GM23338 (cell line): ENCODE data around the gene L3MBTL2. TPM values are rescaled to one million over a fixed set of nuclear protein-coding genes. Genes with fewer than 3 reads are reported as not detected.
A peak's percentile ranks its signal among the peaks of the same experiment; 100 is the strongest.

Experiments
- ATAC-seq: fragments of 200-7000 bp; cut with Tn5 transposase; 3 replicates; pipeline ENCODE4 v1.9.1; 2020
- DNase-seq: peaks from one replicate; pipeline ENCODE4 v3.0.0-alpha.2; 2015; ENCODE audit warnings: low spot score
- H2AFZ ChIP-seq: fragments of 200-600 bp; sonication (generic); 2 replicates; pipeline ENCODE4 v1.8.0; 2016; ENCODE audit warnings: antibody characterized with exemption, mild to moderate bottlenecking, moderate library complexity
- H3F3A ChIP-seq: fragments of 200-600 bp; sonication (generic); replicated peaks from 2 replicates; pipeline ENCODE4 v1.8.0; 2017; ENCODE audit warnings: antibody characterized with exemption, mixed run types, low read depth
- H3K27ac ChIP-seq: fragments of 200-600 bp; sonication (generic); 2 replicates; pipeline ENCODE4 v1.6.1; 2016; ENCODE audit warnings: low read depth
- H3K27me3 ChIP-seq: fragments of 200-600 bp; sonication (generic); 2 replicates; pipeline ENCODE4 v1.8.0; 2016; ENCODE audit warnings: mild to moderate bottlenecking, mixed run types, moderate library complexity; ENCODE audit not compliant: insufficient read depth
- H3K36me3 ChIP-seq: fragments of 200-600 bp; sonication (generic); 2 replicates; pipeline ENCODE4 v1.8.0; 2016; ENCODE audit warnings: mild to moderate bottlenecking; ENCODE audit not compliant: insufficient read depth
- H3K4me1 ChIP-seq: fragments of 200-600 bp; sonication (generic); 2 replicates; pipeline ENCODE4 v1.8.0; 2016; ENCODE audit warnings: mild to moderate bottlenecking, moderate library complexity; ENCODE audit not compliant: insufficient read depth
- H3K4me2 ChIP-seq: fragments of 200-600 bp; sonication (generic); 2 replicates; pipeline ENCODE4 v1.7.1; 2017; ENCODE audit warnings: mixed run types
- H3K4me3 ChIP-seq: fragments of 200-600 bp; sonication (generic); 2 replicates; pipeline ENCODE4 v1.6.1; 2016; ENCODE audit warnings: mixed run types
- H3K79me2 ChIP-seq: fragments of 200-600 bp; sonication (generic); replicated peaks from 2 replicates; pipeline ENCODE4 v1.8.0; 2017; ENCODE audit warnings: mild to moderate bottlenecking; ENCODE audit not compliant: insufficient read depth
- H3K9me2 ChIP-seq: fragments of 200-600 bp; sonication (generic); 2 replicates; pipeline ENCODE4 v1.8.0; 2017; ENCODE audit not compliant: insufficient read depth
- H4K20me1 ChIP-seq: fragments of 200-600 bp; sonication (generic); replicated peaks from 2 replicates; pipeline ENCODE4 v1.8.0; 2017; ENCODE audit warnings: mild to moderate bottlenecking; ENCODE audit not compliant: insufficient read depth
- H3K27ac Mint-ChIP-seq: 2 replicates; pipeline ENCODE4 v1.8.0; 2020; ENCODE audit warnings: inconsistent platforms, mild to moderate bottlenecking, moderate library complexity, mixed read lengths
- H3K27me3 Mint-ChIP-seq: 3 replicates; pipeline ENCODE4 v1.8.0; 2022; ENCODE audit warnings: low read depth, mild to moderate bottlenecking, moderate library complexity, mixed read lengths, inconsistent platforms; ENCODE audit not compliant: insufficient read depth, poor library complexity
- H3K36me3 Mint-ChIP-seq: 3 replicates; pipeline ENCODE4 v1.8.0; 2021; ENCODE audit warnings: low read depth, mild to moderate bottlenecking, inconsistent platforms, moderate library complexity, mixed read lengths
- H3K4me1 Mint-ChIP-seq: 3 replicates; pipeline ENCODE4 v1.8.0; 2020; ENCODE audit warnings: mild to moderate bottlenecking, inconsistent platforms, mixed read lengths
- H3K4me3 Mint-ChIP-seq: 3 replicates; pipeline ENCODE4 v1.8.0; 2021; ENCODE audit warnings: moderate library complexity, mild to moderate bottlenecking, inconsistent platforms, mixed read lengths
- H3K9me3 Mint-ChIP-seq: 3 replicates; pipeline ENCODE4 v1.8.0; 2020; ENCODE audit warnings: moderate library complexity, mild to moderate bottlenecking, inconsistent platforms, mixed read lengths
- EZH2phosphoT487 ChIP-seq: fragments of 200-600 bp; sonication (generic); IDR thresholded peaks from one replicate; pipeline ENCODE4 v1.8.1; 2018; ENCODE audit warnings: antibody characterized with exemption; ENCODE audit not compliant: unreplicated experiment
- JUNB ChIP-seq: IDR thresholded peaks from one replicate; pipeline ENCODE4 v1.6.1; 2016; ENCODE audit warnings: antibody characterized with exemption; ENCODE audit not compliant: unreplicated experiment
- POLR2AphosphoS5 ChIP-seq: IDR thresholded peaks from 2 replicates; pipeline ENCODE4 v1.6.1; 2016; ENCODE audit warnings: antibody characterized with exemption, low read depth
- ZNF114 ChIP-seq: fragments of 250-450 bp; sonication (Bioruptor Pico); IDR thresholded peaks from 2 replicates; pipeline ENCODE4 v1.5.0; 2020; ENCODE audit warnings: mild to moderate bottlenecking, moderate library complexity
- polyA plus RNA-seq: library from polyadenylated mRNA; unstranded; fragments of >200 nt; fragmentation: Nextera tagmentation; extraction: Ambion mirVana; gene quantifications from 2 replicates; pipeline ENCODE4 v1.2.1, GENCODE V29; 2016
- total RNA-seq: library from RNA; depleted of rRNA; stranded (reverse); fragments of >200 nt; shearing (Covaris generic); gene quantifications from 2 replicates; pipeline ENCODE4 v1.2.3, GENCODE V29; 2014
- TF ChIP-seq, protein P1 (sequence below): fragments of 250-450 bp; sonication (Bioruptor Pico); IDR thresholded peaks from 2 replicates; pipeline ENCODE4 v1.5.0; 2020; ENCODE audit warnings: mild to moderate bottlenecking, moderate library complexity
- TF ChIP-seq, protein P2 (sequence below): IDR thresholded peaks from one replicate; pipeline ENCODE4 v1.6.1; 2018; ENCODE audit warnings: antibody characterized with exemption; ENCODE audit not compliant: unreplicated experiment

L3MBTL2 gene
- total and polyA plus RNA-seq, 2 experiments from 2014 or later = 13.9 to 27.1 TPM

DNA sequence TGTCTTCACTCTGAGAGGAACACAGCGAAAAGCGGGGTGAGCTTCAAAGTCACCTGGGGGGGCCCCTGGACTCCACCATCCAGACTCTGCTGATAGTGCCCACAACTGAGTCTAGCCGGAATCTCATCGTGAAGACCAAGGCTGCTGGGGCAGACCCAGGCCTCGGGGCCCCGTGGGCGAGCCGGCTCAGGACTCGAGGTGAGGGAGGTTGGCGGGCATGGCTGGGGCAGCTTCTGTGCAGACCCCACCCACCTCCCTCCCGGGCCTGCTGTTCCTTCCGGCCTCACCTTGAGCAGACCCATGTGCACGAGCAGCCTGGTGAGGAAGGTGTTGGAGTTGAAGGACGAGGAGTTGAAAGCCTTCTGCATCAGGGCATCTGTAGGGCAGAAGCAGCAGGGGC, 44.3 kb downstream of the L3MBTL2 start (continued):
- TF ChIP-seq, protein P1, sequence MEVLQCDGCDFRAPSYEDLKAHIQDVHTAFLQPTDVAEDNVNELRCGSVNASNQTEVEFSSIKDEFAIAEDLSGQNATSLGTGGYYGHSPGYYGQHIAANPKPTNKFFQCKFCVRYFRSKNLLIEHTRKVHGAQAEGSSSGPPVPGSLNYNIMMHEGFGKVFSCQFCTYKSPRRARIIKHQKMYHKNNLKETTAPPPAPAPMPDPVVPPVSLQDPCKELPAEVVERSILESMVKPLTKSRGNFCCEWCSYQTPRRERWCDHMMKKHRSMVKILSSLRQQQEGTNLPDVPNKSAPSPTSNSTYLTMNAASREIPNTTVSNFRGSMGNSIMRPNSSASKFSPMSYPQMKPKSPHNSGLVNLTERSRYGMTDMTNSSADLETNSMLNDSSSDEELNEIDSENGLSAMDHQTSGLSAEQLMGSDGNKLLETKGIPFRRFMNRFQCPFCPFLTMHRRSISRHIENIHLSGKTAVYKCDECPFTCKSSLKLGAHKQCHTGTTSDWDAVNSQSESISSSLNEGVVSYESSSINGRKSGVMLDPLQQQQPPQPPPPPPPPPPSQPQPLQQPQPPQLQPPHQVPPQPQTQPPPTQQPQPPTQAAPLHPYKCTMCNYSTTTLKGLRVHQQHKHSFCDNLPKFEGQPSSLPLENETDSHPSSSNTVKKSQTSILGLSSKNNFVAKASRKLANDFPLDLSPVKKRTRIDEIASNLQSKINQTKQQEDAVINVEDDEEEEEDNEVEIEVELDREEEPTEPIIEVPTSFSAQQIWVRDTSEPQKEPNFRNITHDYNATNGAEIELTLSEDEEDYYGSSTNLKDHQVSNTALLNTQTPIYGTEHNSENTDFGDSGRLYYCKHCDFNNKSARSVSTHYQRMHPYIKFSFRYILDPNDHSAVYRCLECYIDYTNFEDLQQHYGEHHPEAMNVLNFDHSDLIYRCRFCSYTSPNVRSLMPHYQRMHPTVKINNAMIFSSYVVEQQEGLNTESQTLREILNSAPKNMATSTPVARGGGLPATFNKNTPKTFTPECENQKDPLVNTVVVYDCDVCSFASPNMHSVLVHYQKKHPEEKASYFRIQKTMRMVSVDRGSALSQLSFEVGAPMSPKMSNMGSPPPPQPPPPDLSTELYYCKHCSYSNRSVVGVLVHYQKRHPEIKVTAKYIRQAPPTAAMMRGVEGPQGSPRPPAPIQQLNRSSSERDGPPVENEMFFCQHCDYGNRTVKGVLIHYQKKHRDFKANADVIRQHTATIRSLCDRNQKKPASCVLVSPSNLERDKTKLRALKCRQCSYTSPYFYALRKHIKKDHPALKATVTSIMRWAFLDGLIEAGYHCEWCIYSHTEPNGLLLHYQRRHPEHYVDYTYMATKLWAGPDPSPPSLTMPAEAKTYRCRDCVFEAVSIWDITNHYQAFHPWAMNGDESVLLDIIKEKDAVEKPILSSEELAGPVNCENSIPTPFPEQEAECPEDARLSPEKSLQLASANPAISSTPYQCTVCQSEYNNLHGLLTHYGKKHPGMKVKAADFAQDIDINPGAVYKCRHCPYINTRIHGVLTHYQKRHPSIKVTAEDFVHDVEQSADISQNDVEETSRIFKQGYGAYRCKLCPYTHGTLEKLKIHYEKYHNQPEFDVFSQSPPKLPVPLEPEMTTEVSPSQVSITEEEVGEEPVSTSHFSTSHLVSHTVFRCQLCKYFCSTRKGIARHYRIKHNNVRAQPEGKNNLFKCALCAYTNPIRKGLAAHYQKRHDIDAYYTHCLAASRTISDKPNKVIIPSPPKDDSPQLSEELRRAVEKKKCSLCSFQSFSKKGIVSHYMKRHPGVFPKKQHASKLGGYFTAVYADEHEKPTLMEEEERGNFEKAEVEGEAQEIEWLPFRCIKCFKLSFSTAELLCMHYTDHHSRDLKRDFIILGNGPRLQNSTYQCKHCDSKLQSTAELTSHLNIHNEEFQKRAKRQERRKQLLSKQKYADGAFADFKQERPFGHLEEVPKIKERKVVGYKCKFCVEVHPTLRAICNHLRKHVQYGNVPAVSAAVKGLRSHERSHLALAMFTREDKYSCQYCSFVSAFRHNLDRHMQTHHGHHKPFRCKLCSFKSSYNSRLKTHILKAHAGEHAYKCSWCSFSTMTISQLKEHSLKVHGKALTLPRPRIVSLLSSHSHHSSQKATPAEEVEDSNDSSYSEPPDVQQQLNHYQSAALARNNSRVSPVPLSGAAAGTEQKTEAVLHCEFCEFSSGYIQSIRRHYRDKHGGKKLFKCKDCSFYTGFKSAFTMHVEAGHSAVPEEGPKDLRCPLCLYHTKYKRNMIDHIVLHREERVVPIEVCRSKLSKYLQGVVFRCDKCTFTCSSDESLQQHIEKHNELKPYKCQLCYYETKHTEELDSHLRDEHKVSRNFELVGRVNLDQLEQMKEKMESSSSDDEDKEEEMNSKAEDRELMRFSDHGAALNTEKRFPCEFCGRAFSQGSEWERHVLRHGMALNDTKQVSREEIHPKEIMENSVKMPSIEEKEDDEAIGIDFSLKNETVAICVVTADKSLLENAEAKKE (CRISPR knock-in tag) = no peak
- TF ChIP-seq ZNF114 (CRISPR knock-in tag) = no peak
- no peak for TF ChIP-seq POLR2AphosphoS5

DNA sequence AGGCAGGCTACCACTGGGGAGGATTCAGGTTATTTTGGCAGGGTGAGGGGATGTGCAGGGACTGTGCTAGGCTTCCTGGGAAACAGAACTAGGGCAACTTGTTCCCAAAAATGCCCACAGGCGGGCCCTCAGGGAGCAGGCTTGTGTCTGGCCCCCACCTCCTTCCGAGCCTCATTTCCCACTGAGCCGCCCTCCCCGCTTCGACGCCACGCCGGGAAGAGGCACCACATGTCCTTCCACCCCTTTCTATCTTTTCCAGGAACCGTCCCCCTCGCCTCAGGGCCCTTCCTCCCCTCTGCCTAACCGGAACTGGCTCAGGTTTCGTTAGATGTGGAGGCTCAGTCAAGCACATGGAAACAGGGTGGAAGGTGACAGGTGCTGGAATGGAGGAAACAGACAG, 45.0 kb downstream of the L3MBTL2 start:
- DNase-seq (no peak), ATAC-seq (no peak)
- H3K27me3 ChIP-seq = no peaks in the 10 kb centered on the region
- H3K79me2 ChIP-seq = no peaks in the 10 kb centered on the region
- no peak overlapping the region for H3K4me2 ChIP-seq
- peaks cover 23% of the 10 kb centered on the region for H3F3A ChIP-seq
- Mint-ChIP-seq H3K27ac (no peak overlapping the region), H3K4me1 (no peaks in the 10 kb centered on the region), H3K4me3 (no peak overlapping the region), H3K36me3 (peaks cover 82% of the 10 kb centered on the region), H3K9me3 (no peaks in the 10 kb centered on the region), H3K27me3 (peaks cover 2% of the 10 kb centered on the region)
- no peak overlapping the region for H2AFZ ChIP-seq
- H3K4me3 ChIP-seq = no peak overlapping the region
- 0 out of 2 replicates have a peak overlapping the region, but pooled peaks have one; percentile 69 for H3K27ac ChIP-seq
- peaks cover 5% of the 10 kb centered on the region for H4K20me1 ChIP-seq
- H3K4me1 ChIP-seq = no peaks in the 10 kb centered on the region
- no peaks in the 10 kb centered on the region for H3K9me2 ChIP-seq
- peaks cover 52% of the 10 kb centered on the region for H3K36me3 ChIP-seq
- TF ChIP-seq JUNB (no peak), ZNF114 (CRISPR knock-in tag) (no peak), EZH2phosphoT487 (no peak)
- TF ChIP-seq, protein P1 (CRISPR knock-in tag) = no peak
- TF ChIP-seq, protein P2, sequence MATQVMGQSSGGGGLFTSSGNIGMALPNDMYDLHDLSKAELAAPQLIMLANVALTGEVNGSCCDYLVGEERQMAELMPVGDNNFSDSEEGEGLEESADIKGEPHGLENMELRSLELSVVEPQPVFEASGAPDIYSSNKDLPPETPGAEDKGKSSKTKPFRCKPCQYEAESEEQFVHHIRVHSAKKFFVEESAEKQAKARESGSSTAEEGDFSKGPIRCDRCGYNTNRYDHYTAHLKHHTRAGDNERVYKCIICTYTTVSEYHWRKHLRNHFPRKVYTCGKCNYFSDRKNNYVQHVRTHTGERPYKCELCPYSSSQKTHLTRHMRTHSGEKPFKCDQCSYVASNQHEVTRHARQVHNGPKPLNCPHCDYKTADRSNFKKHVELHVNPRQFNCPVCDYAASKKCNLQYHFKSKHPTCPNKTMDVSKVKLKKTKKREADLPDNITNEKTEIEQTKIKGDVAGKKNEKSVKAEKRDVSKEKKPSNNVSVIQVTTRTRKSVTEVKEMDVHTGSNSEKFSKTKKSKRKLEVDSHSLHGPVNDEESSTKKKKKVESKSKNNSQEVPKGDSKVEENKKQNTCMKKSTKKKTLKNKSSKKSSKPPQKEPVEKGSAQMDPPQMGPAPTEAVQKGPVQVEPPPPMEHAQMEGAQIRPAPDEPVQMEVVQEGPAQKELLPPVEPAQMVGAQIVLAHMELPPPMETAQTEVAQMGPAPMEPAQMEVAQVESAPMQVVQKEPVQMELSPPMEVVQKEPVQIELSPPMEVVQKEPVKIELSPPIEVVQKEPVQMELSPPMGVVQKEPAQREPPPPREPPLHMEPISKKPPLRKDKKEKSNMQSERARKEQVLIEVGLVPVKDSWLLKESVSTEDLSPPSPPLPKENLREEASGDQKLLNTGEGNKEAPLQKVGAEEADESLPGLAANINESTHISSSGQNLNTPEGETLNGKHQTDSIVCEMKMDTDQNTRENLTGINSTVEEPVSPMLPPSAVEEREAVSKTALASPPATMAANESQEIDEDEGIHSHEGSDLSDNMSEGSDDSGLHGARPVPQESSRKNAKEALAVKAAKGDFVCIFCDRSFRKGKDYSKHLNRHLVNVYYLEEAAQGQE = no peak
